Measurements from ENCODE around the gene CAB39.

CAB39 gene

DNA sequence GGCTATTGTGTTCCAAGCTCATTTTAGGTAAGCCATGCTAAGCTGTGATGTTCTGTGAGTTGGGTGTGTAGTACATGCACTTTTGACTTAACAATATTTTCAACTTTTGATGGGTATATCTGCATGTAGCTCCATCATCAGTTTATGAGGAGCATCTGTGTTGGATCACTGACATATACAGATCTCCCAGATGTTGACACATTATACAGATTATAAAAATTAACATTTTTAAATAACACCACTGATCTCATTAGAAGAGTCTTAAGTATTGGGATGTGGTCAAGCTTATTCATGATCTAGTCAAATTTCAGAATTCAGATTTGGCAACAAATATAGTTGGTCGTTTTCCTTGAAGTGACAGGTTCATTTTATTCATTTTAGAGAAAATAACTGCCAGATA lies 51.7 kb downstream of the CAB39 start:
- peaks cover 8% of the 10 kb centered on the region for H3K4me1 ChIP-seq (ENCODE audit: control insufficient read depth, low read depth, low read length)
- no peak overlapping the region for H2BK15ac ChIP-seq (replicated peaks; ENCODE audit: low read depth)
- H3K9ac ChIP-seq (ENCODE audit: low read length) = no peak overlapping the region
- no peaks in the 10 kb centered on the region for H3K27me3 ChIP-seq (ENCODE audit: insufficient read depth, low read length, poor library complexity)
- no peak overlapping the region for H3K56ac ChIP-seq (ENCODE audit: low read length)
- no peak overlapping the region for H3K4me3 ChIP-seq (ENCODE audit: low read length)
- no peak overlapping the region for H4K5ac ChIP-seq (ENCODE audit: low read length)
- H3K27ac ChIP-seq (ENCODE audit: low read depth, low read length) = no peak overlapping the region
- H2BK120ac ChIP-seq (ENCODE audit: low read depth, low read length) = no peak overlapping the region
- H3K4me2 ChIP-seq (ENCODE audit: low read length) = no peak overlapping the region
- no peak overlapping the region for H4K8ac ChIP-seq (ENCODE audit: low read depth, low read length)
- H3K36me3 ChIP-seq (ENCODE audit: control insufficient read depth, insufficient read depth, low read length) = no peaks in the 10 kb centered on the region
- no peak overlapping the region for H2BK5ac ChIP-seq (ENCODE audit: low read length)
- H3K79me2 ChIP-seq (ENCODE audit: control insufficient read depth, insufficient read depth, low read length) = peaks cover 2% of the 10 kb centered on the region
- WGBS (ENCODE audit: extremely low coverage, insufficient coverage, low lambda C conversion rate) = no CpG with 5 or more reads among the region's 1 CpG
- peaks cover 6% of the 10 kb centered on the region for H3K79me1 ChIP-seq (ENCODE audit: low read length)
- H3K18ac ChIP-seq (ENCODE audit: low read length) = no peak overlapping the region
- H3K4ac ChIP-seq (ENCODE audit: low read depth, low read length) = no peak overlapping the region
- DNase-seq = no peak
- H3K23ac ChIP-seq (ENCODE audit: low read length) = no peak overlapping the region
- H2AK5ac ChIP-seq (ENCODE audit: low read length) = no peak overlapping the region

DNA sequence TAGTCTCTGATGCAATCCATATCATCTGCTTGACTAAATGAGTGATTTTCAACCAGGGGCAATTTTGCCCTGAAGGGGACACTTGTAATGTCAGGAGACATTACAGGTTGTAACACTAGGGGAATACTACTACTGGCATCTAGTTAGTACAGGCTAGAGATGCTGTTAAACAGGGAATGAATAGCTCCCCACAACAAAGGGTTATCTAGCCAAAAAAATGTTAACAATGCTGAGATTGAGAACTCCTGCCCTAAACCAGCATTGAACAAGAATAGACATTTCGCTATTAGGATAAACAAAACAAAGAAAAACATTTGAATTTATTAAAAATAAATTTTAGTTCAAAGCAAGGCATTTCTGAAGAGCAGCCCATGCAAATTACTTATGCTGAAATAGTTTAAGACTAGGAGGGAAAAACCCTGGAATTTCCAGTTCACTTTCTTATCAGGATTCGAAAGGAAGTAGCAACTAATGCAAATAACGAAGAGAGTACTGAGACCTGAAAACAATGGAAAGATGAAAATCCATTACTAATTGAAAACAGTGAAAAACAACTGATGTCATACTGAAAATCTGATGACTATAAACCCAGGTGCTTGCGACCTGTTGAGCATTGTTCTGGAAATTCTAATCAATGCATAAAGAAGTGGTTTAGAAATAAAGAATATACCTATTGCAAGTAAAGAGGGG lies 53.1 kb downstream of the CAB39 start:
- Histone ChIP-seq H2BK5ac (ENCODE audit: low read length) (no peak overlapping the region), H3K27ac (ENCODE audit: low read depth, low read length) (peak overlapping the region; percentile 27)

GRCh38 chr2:230767862-230768388 lies 55.3 kb downstream of the CAB39 start:
- Histone ChIP-seq H3K79me2 (ENCODE audit: control insufficient read depth, insufficient read depth, low read length) (no peaks in the 10 kb centered on the region), H3K4me3 (ENCODE audit: low read length) (no peak overlapping the region), H3K4me2 (ENCODE audit: low read length) (no peak overlapping the region), H3K56ac (ENCODE audit: low read length) (no peak overlapping the region), H2AK5ac (ENCODE audit: low read length) (no peak overlapping the region), H3K79me1 (ENCODE audit: low read length) (peaks cover 5% of the 10 kb centered on the region), H2BK5ac (ENCODE audit: low read length) (no peak overlapping the region), H4K5ac (ENCODE audit: low read length) (no peak overlapping the region), H3K4ac (ENCODE audit: low read depth, low read length) (no peak overlapping the region), H3K27me3 (ENCODE audit: insufficient read depth, low read length, poor library complexity) (no peaks in the 10 kb centered on the region), H3K27ac (ENCODE audit: low read depth, low read length) (no peak overlapping the region), H3K18ac (ENCODE audit: low read length) (no peak overlapping the region), H2BK15ac (replicated peaks; ENCODE audit: low read depth) (no peak overlapping the region), H4K8ac (ENCODE audit: low read depth, low read length) (no peak overlapping the region), H3K9ac (ENCODE audit: low read length) (no peak overlapping the region), H2BK120ac (ENCODE audit: low read depth, low read length) (no peak overlapping the region), H3K36me3 (ENCODE audit: control insufficient read depth, insufficient read depth, low read length) (no peaks in the 10 kb centered on the region), H3K23ac (ENCODE audit: low read length) (no peak overlapping the region), H3K4me1 (ENCODE audit: control insufficient read depth, low read depth, low read length) (peaks cover 8% of the 10 kb centered on the region)
- no CpG with 5 or more reads among the region's 2 CpGs for WGBS (ENCODE audit: extremely low coverage, insufficient coverage, low lambda C conversion rate)
- DNase-seq = no peak

More for the DNA sequence above, 53.1 kb downstream of the CAB39 start:
- H3K4me3 ChIP-seq (ENCODE audit: low read length) = no peak overlapping the region
- no peak overlapping the region for H2BK120ac ChIP-seq (ENCODE audit: low read depth, low read length)
- no peak overlapping the region for H3K23ac ChIP-seq (ENCODE audit: low read length)
- no peaks in the 10 kb centered on the region for H3K36me3 ChIP-seq (ENCODE audit: control insufficient read depth, insufficient read depth, low read length)
- H3K4me2 ChIP-seq (ENCODE audit: low read length) = no peak overlapping the region
- H2BK15ac ChIP-seq (replicated peaks; ENCODE audit: low read depth) = no peak overlapping the region
- no peak overlapping the region for H3K56ac ChIP-seq (ENCODE audit: low read length)
- peak; percentile 82 for DNase-seq
- H3K27me3 ChIP-seq (ENCODE audit: insufficient read depth, low read length, poor library complexity) = no peaks in the 10 kb centered on the region
- peaks cover 8% of the 10 kb centered on the region for H3K4me1 ChIP-seq (ENCODE audit: control insufficient read depth, low read depth, low read length)
- no peaks in the 10 kb centered on the region for H3K79me2 ChIP-seq (ENCODE audit: control insufficient read depth, insufficient read depth, low read length)
- no peak overlapping the region for H2AK5ac ChIP-seq (ENCODE audit: low read length)
- H4K8ac ChIP-seq (ENCODE audit: low read depth, low read length) = no peak overlapping the region
- no peak overlapping the region for H3K18ac ChIP-seq (ENCODE audit: low read length)
- H3K4ac ChIP-seq (ENCODE audit: low read depth, low read length) = no peak overlapping the region
- H3K79me1 ChIP-seq (ENCODE audit: low read length) = peaks cover 5% of the 10 kb centered on the region
- no peak overlapping the region for H4K5ac ChIP-seq (ENCODE audit: low read length)
- H3K9ac ChIP-seq (ENCODE audit: low read length) = no peak overlapping the region
- WGBS (ENCODE audit: extremely low coverage, insufficient coverage, low lambda C conversion rate) = no CpG with 5 or more reads among the region's 4 CpGs

DNA sequence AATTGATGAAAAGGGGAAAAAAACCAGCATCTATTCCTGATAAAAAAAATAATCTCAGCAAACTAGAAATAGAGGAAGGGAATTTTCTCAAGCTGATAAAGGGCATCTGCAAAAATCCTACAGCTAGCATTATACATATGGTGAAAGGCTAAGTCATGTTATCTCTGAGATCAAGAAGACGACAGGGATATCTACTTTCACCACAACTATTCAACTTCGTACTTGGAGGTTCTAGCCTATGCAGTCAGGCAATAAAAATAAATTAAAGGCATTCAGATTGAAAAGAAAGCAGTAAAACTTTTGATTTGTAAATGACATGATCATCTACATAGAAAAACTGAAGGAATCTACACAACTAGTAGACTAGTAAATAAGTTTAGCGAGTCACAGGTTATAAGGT lies 58.2 kb downstream of the CAB39 start:
- Histone ChIP-seq H3K4me3 (ENCODE audit: low read length) (no peak overlapping the region), H3K4me1 (ENCODE audit: control insufficient read depth, low read depth, low read length) (peaks cover 4% of the 10 kb centered on the region), H3K9ac (ENCODE audit: low read length) (no peak overlapping the region), H3K27ac (ENCODE audit: low read depth, low read length) (no peak overlapping the region), H3K23ac (ENCODE audit: low read length) (no peak overlapping the region), H4K5ac (ENCODE audit: low read length) (no peak overlapping the region), H3K36me3 (ENCODE audit: control insufficient read depth, insufficient read depth, low read length) (no peaks in the 10 kb centered on the region), H3K79me2 (ENCODE audit: control insufficient read depth, insufficient read depth, low read length) (no peaks in the 10 kb centered on the region), H3K4me2 (ENCODE audit: low read length) (no peak overlapping the region), H2BK120ac (ENCODE audit: low read depth, low read length) (no peak overlapping the region), H2BK5ac (ENCODE audit: low read length) (no peak overlapping the region), H2BK15ac (replicated peaks; ENCODE audit: low read depth) (no peak overlapping the region), H3K18ac (ENCODE audit: low read length) (no peak overlapping the region), H3K56ac (ENCODE audit: low read length) (no peak overlapping the region), H2AK5ac (ENCODE audit: low read length) (no peak overlapping the region), H4K8ac (ENCODE audit: low read depth, low read length) (no peak overlapping the region), H3K27me3 (ENCODE audit: insufficient read depth, low read length, poor library complexity) (no peaks in the 10 kb centered on the region), H3K4ac (ENCODE audit: low read depth, low read length) (no peak overlapping the region), H3K79me1 (ENCODE audit: low read length) (peaks cover 5% of the 10 kb centered on the region)
- WGBS (ENCODE audit: extremely low coverage, insufficient coverage, low lambda C conversion rate) = no CpG with 5 or more reads among the region's 3 CpGs
- DNase-seq = no peak

- H3K4me2 ChIP-seq (ENCODE audit: low read length) = no peak overlapping the region
Measured at GRCh38 chr2:230772156-230772555, 59.5 kb downstream of the CAB39 start.

More at GRCh38 chr2:230772156-230772555, 59.5 kb downstream of the CAB39 start:
- no peaks in the 10 kb centered on the region for H3K36me3 ChIP-seq (ENCODE audit: control insufficient read depth, insufficient read depth, low read length)
- no peaks in the 10 kb centered on the region for H3K4me1 ChIP-seq (ENCODE audit: control insufficient read depth, low read depth, low read length)
- no peak overlapping the region for H2BK5ac ChIP-seq (ENCODE audit: low read length)
- no peak overlapping the region for H3K18ac ChIP-seq (ENCODE audit: low read length)
- H2BK15ac ChIP-seq (replicated peaks; ENCODE audit: low read depth) = no peak overlapping the region
- no peak overlapping the region for H3K56ac ChIP-seq (ENCODE audit: low read length)
- H4K5ac ChIP-seq (ENCODE audit: low read length) = no peak overlapping the region
- H2AK5ac ChIP-seq (ENCODE audit: low read length) = no peak overlapping the region
- H3K23ac ChIP-seq (ENCODE audit: low read length) = no peak overlapping the region
- no peak overlapping the region for H3K27ac ChIP-seq (ENCODE audit: low read depth, low read length)
- H4K8ac ChIP-seq (ENCODE audit: low read depth, low read length) = no peak overlapping the region
- H3K79me2 ChIP-seq (ENCODE audit: control insufficient read depth, insufficient read depth, low read length) = no peaks in the 10 kb centered on the region
- no peaks in the 10 kb centered on the region for H3K27me3 ChIP-seq (ENCODE audit: insufficient read depth, low read length, poor library complexity)
- no peak overlapping the region for H3K4ac ChIP-seq (ENCODE audit: low read depth, low read length)
- H3K79me1 ChIP-seq (ENCODE audit: low read length) = peaks cover 1% of the 10 kb centered on the region
- no peak overlapping the region for H3K4me3 ChIP-seq (ENCODE audit: low read length)
- no peak overlapping the region for H3K9ac ChIP-seq (ENCODE audit: low read length)
- DNase-seq = no peak
- WGBS (ENCODE audit: extremely low coverage, insufficient coverage, low lambda C conversion rate) = no CpG with 5 or more reads among the region's 2 CpGs
- no peak overlapping the region for H2BK120ac ChIP-seq (ENCODE audit: low read depth, low read length)
